ENCODE data around the gene XYLT1. TPM values are rescaled to one million over a fixed set of nuclear protein-coding genes. Genes with fewer than 3 reads are reported as not detected.

XYLT1 gene
- total and polyA plus RNA-seq, 9 of the 15 experiments (the other 6 are each of a cell fraction or from before 2014, with no cell fraction given), result 0.03 to 0.09 (median 0.08) TPM; not detected in 6

GRCh38 chr16:17270683-17271109, 200.1 kb downstream of the XYLT1 start (continued):
- TF ChIP-seq JUND (IDR thresholded peaks at IDR 0.05; ENCODE audit: borderline replicate concordance, low read depth, low read length) (no peak), JUND (tag; IDR thresholded peaks at IDR 0.05; ENCODE audit: borderline replicate concordance, low read depth, low read length) (no peak), SMAD1 (IDR thresholded peaks at IDR 0.05; ENCODE audit: low read depth, low read length, partially characterized antibody) (no peak), NR2C2 (CRISPR knock-in tag; IDR thresholded peaks at IDR 0.05) (no peak), NR2C2 (tag; IDR thresholded peaks at IDR 0.05) (peak; percentile 14; the same call in 1 of the 2 replicates), PTTG1 (tag; IDR thresholded peaks at IDR 0.05; ENCODE audit: low read depth) (no peak), SIN3A (IDR thresholded peaks at IDR 0.05; ENCODE audit: borderline replicate concordance in 2 of 2, control insufficient read depth in 1 of 2, low read depth in 2 of 2, low read length in 2 of 2) (no peak), HCFC1 (IDR thresholded peaks at IDR 0.05; ENCODE audit: low read depth, low read length) (no peak)
- TF ChIP-seq, protein P1, sequence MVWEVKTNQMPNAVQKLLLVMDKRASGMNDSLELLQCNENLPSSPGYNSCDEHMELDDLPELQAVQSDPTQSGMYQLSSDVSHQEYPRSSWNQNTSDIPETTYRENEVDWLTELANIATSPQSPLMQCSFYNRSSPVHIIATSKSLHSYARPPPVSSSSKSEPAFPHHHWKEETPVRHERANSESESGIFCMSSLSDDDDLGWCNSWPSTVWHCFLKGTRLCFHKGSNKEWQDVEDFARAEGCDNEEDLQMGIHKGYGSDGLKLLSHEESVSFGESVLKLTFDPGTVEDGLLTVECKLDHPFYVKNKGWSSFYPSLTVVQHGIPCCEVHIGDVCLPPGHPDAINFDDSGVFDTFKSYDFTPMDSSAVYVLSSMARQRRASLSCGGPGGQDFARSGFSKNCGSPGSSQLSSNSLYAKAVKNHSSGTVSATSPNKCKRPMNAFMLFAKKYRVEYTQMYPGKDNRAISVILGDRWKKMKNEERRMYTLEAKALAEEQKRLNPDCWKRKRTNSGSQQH (CRISPR knock-in tag; IDR thresholded peaks at IDR 0.05), result no peak

GRCh38 chr16:17270111-17270510, 200.6 kb downstream of the XYLT1 start:
- Histone ChIP-seq H3K79me2 (ENCODE audit: control insufficient read depth, insufficient read depth, low read length) (no peaks in the 10 kb centered on the region), H3K9me3 (replicated peaks; ENCODE audit: control insufficient read depth, insufficient read depth, low read depth, low read length) (no peaks in the 10 kb centered on the region), H3K4me2 (ENCODE audit: insufficient read depth, low read length) (no peak overlapping the region), H4K20me1 (replicated peaks; ENCODE audit: control insufficient read depth, insufficient read depth, low read length) (peaks cover 8% of the 10 kb centered on the region), H2AFZ (ENCODE audit: low read depth, low read length) (no peak overlapping the region), H3K27ac (ENCODE audit: extremely low read depth, low read depth, low read length) (no peak overlapping the region), H3K9me1 (ENCODE audit: control insufficient read depth, insufficient read depth, low read length) (no peaks in the 10 kb centered on the region), H3K36me3 (ENCODE audit: control insufficient read depth, insufficient read depth, low read length) (no peaks in the 10 kb centered on the region), H3K4me1 (replicated peaks in 1 of 2; ENCODE audit: control insufficient read depth in 2 of 2, insufficient read depth in 2 of 2, low read length in 2 of 2) (no peaks in the 10 kb centered on the region), H3K4me3 (no peak overlapping the region), H3K27me3 (ENCODE audit: control insufficient read depth in 2 of 2, insufficient read depth in 2 of 2, low read length in 2 of 2) (peaks cover 0 to 49% of the 10 kb centered on the region in 2 experiments; a peak in 3 of 5 replicates), H3K9ac (ENCODE audit: insufficient read depth in 1 of 2, low read depth in 2 of 2, low read length in 2 of 2) (no peak overlapping the region)
- WGBS (ENCODE audit: insufficient coverage, low coverage, missing lambda C conversion rate), result 3% methylated on average over 3 of the region's 3 CpGs
- no TSS peak for BruUV-seq (replicated peaks)
- DNase-seq (ENCODE audit: extremely low read depth in 1 of 4, low spot score in 3 of 4) (no peak), ATAC-seq (no peak), FAIRE-seq (no peak)
- in situ Hi-C loops (cut with MboI), result no loop called here
- intact Hi-C loops (cut with micrococcal nuclease), result no loop called here
- CTCF ChIA-PET (ENCODE audit: low intra/inter-chr PET ratio), result no interaction called here
- POLR2A ChIA-PET, result no interaction called here
- TF ChIP-seq CREB3L1 (IDR thresholded peaks at IDR 0.05; ENCODE audit: borderline replicate concordance, low read depth), result no peak
- no peak for TF ChIP-seq TARDBP (IDR thresholded peaks at IDR 0.05)
- no peak for TF ChIP-seq CHCHD3 (CRISPR knock-in tag; IDR thresholded peaks at IDR 0.05)
- no peak for TF ChIP-seq SMARCB1 (IDR thresholded peaks at IDR 0.05; ENCODE audit: insufficient read length, low read depth)
- TF ChIP-seq RBM22 (IDR thresholded peaks at IDR 0.05; ENCODE audit: low read depth, low read length, poor library complexity, severe bottlenecking), result no peak
- no peak for TF ChIP-seq FOXM1 (IDR thresholded peaks at IDR 0.05; ENCODE audit: low read depth)
- no peak for TF ChIP-seq FOXM1 (CRISPR knock-in tag; IDR thresholded peaks at IDR 0.05; ENCODE audit: low read depth)
- TF ChIP-seq LARP7 (IDR thresholded peaks at IDR 0.05), result no peak
- no peak for TF ChIP-seq GABPA (tag; conservative IDR thresholded peaks at IDR 0.05; ENCODE audit: low read depth)
- TF ChIP-seq KAT8 (IDR thresholded peaks at IDR 0.05; ENCODE audit: low read depth), result no peak

All from K562 (cell line).